GM23338 (cell line): ENCODE data around the gene SMIM12. TPM values are rescaled to one million over a fixed set of nuclear protein-coding genes. Genes with fewer than 3 reads are reported as not detected.
"Not testable (repeated sequence)": the region's sequence is repeated elsewhere in the genome, so short reads cannot be mapped to it uniquely, and the experiment has no call there.

Experiments used
- ATAC-seq: fragments of 200-7000 bp; cut with Tn5 transposase; 3 replicates; pipeline ENCODE4 v1.9.1; 2020
- DNase-seq: peaks from one replicate; pipeline ENCODE4 v3.0.0-alpha.2; 2015; ENCODE audit warnings: low spot score
- H2AFZ ChIP-seq: fragments of 200-600 bp; sonication (generic); 2 replicates; pipeline ENCODE4 v1.8.0; 2016; ENCODE audit warnings: antibody characterized with exemption, mild to moderate bottlenecking, moderate library complexity
- H3F3A ChIP-seq: fragments of 200-600 bp; sonication (generic); replicated peaks from 2 replicates; pipeline ENCODE4 v1.8.0; 2017; ENCODE audit warnings: antibody characterized with exemption, mixed run types, low read depth
- H3K27ac ChIP-seq: fragments of 200-600 bp; sonication (generic); 2 replicates; pipeline ENCODE4 v1.6.1; 2016; ENCODE audit warnings: low read depth
- H3K27me3 ChIP-seq: fragments of 200-600 bp; sonication (generic); 2 replicates; pipeline ENCODE4 v1.8.0; 2016; ENCODE audit warnings: mild to moderate bottlenecking, mixed run types, moderate library complexity; ENCODE audit not compliant: insufficient read depth
- H3K36me3 ChIP-seq: fragments of 200-600 bp; sonication (generic); 2 replicates; pipeline ENCODE4 v1.8.0; 2016; ENCODE audit warnings: mild to moderate bottlenecking; ENCODE audit not compliant: insufficient read depth
- H3K4me1 ChIP-seq: fragments of 200-600 bp; sonication (generic); 2 replicates; pipeline ENCODE4 v1.8.0; 2016; ENCODE audit warnings: mild to moderate bottlenecking, moderate library complexity; ENCODE audit not compliant: insufficient read depth
- H3K4me2 ChIP-seq: fragments of 200-600 bp; sonication (generic); 2 replicates; pipeline ENCODE4 v1.7.1; 2017; ENCODE audit warnings: mixed run types
- H3K4me3 ChIP-seq: fragments of 200-600 bp; sonication (generic); 2 replicates; pipeline ENCODE4 v1.6.1; 2016; ENCODE audit warnings: mixed run types
- H3K79me2 ChIP-seq: fragments of 200-600 bp; sonication (generic); replicated peaks from 2 replicates; pipeline ENCODE4 v1.8.0; 2017; ENCODE audit warnings: mild to moderate bottlenecking; ENCODE audit not compliant: insufficient read depth
- H3K9me2 ChIP-seq: fragments of 200-600 bp; sonication (generic); 2 replicates; pipeline ENCODE4 v1.8.0; 2017; ENCODE audit not compliant: insufficient read depth
- H4K20me1 ChIP-seq: fragments of 200-600 bp; sonication (generic); replicated peaks from 2 replicates; pipeline ENCODE4 v1.8.0; 2017; ENCODE audit warnings: mild to moderate bottlenecking; ENCODE audit not compliant: insufficient read depth
- H3K27ac Mint-ChIP-seq: 2 replicates; pipeline ENCODE4 v1.8.0; 2020; ENCODE audit warnings: inconsistent platforms, mild to moderate bottlenecking, moderate library complexity, mixed read lengths
- H3K27me3 Mint-ChIP-seq: 3 replicates; pipeline ENCODE4 v1.8.0; 2022; ENCODE audit warnings: low read depth, mild to moderate bottlenecking, moderate library complexity, mixed read lengths, inconsistent platforms; ENCODE audit not compliant: insufficient read depth, poor library complexity
- H3K36me3 Mint-ChIP-seq: 3 replicates; pipeline ENCODE4 v1.8.0; 2021; ENCODE audit warnings: low read depth, mild to moderate bottlenecking, inconsistent platforms, moderate library complexity, mixed read lengths
- H3K4me1 Mint-ChIP-seq: 3 replicates; pipeline ENCODE4 v1.8.0; 2020; ENCODE audit warnings: mild to moderate bottlenecking, inconsistent platforms, mixed read lengths
- H3K4me3 Mint-ChIP-seq: 3 replicates; pipeline ENCODE4 v1.8.0; 2021; ENCODE audit warnings: moderate library complexity, mild to moderate bottlenecking, inconsistent platforms, mixed read lengths
- H3K9me3 Mint-ChIP-seq: 3 replicates; pipeline ENCODE4 v1.8.0; 2020; ENCODE audit warnings: moderate library complexity, mild to moderate bottlenecking, inconsistent platforms, mixed read lengths
- CREB1 ChIP-seq: fragments of 250-450 bp; sonication (Bioruptor Pico); IDR thresholded peaks from 2 replicates; pipeline ENCODE4 v1.5.0; 2020; ENCODE audit warnings: low read depth, mild to moderate bottlenecking, moderate library complexity
- ETS1 ChIP-seq: IDR thresholded peaks from 2 replicates; pipeline ENCODE4 v1.6.1; 2016; ENCODE audit warnings: antibody characterized with exemption
- EZH2 ChIP-seq: fragments of 200-600 bp; sonication (generic); IDR thresholded peaks from one replicate; pipeline ENCODE4 v1.8.0; 2017; ENCODE audit warnings: antibody characterized with exemption, mild to moderate bottlenecking, low read depth; ENCODE audit not compliant: unreplicated experiment
- EZH2phosphoT487 ChIP-seq: fragments of 200-600 bp; sonication (generic); IDR thresholded peaks from one replicate; pipeline ENCODE4 v1.8.1; 2018; ENCODE audit warnings: antibody characterized with exemption; ENCODE audit not compliant: unreplicated experiment
- JUNB ChIP-seq: IDR thresholded peaks from one replicate; pipeline ENCODE4 v1.6.1; 2016; ENCODE audit warnings: antibody characterized with exemption; ENCODE audit not compliant: unreplicated experiment
- NANOG ChIP-seq: IDR thresholded peaks from 2 replicates; pipeline ENCODE4 v1.6.1; 2016; ENCODE audit warnings: antibody characterized with exemption, borderline replicate concordance
- POLR2AphosphoS5 ChIP-seq: IDR thresholded peaks from 2 replicates; pipeline ENCODE4 v1.6.1; 2016; ENCODE audit warnings: antibody characterized with exemption, low read depth
- STAT1 ChIP-seq: IDR thresholded peaks from one replicate; pipeline ENCODE4 v1.6.1; 2016; ENCODE audit warnings: antibody characterized with exemption; ENCODE audit not compliant: unreplicated experiment
- ZNF114 ChIP-seq: fragments of 250-450 bp; sonication (Bioruptor Pico); IDR thresholded peaks from 2 replicates; pipeline ENCODE4 v1.5.0; 2020; ENCODE audit warnings: mild to moderate bottlenecking, moderate library complexity
- ZNF331 ChIP-seq: fragments of 250-450 bp; sonication (Bioruptor Pico); IDR thresholded peaks from 2 replicates; pipeline ENCODE4 v1.5.0; 2020; ENCODE audit warnings: low read depth, mild to moderate bottlenecking, moderate library complexity
- polyA plus RNA-seq: library from polyadenylated mRNA; unstranded; fragments of >200 nt; fragmentation: Nextera tagmentation; extraction: Ambion mirVana; gene quantifications from 2 replicates; pipeline ENCODE4 v1.2.1, GENCODE V29; 2016
- total RNA-seq: library from RNA; depleted of rRNA; stranded (reverse); fragments of >200 nt; shearing (Covaris generic); gene quantifications from 2 replicates; pipeline ENCODE4 v1.2.3, GENCODE V29; 2014
- TF ChIP-seq, protein P1 (sequence below): IDR thresholded peaks from one replicate; pipeline ENCODE4 v1.6.1; 2018; ENCODE audit warnings: antibody characterized with exemption; ENCODE audit not compliant: unreplicated experiment

The SMIM12 gene
- total and polyA plus RNA-seq, 2 experiments from 2014 or later: 22.7 to 25.3 TPM

GRCh38 chr1:34816332-34816731, 43.2 kb downstream of the SMIM12 start:
- no peaks in the 10 kb centered on the region for H3K27me3 ChIP-seq
- no peaks in the 10 kb centered on the region for H3K36me3 ChIP-seq
- no peaks in the 10 kb centered on the region for H4K20me1 ChIP-seq
- no peak overlapping the region for H3K27ac ChIP-seq
- no peak for DNase-seq
- Mint-ChIP-seq H3K9me3 (no peaks in the 10 kb centered on the region), H3K36me3 (no peaks in the 10 kb centered on the region), H3K4me1 (peaks cover 2% of the 10 kb centered on the region; the same call in 1 of the 3 replicates), H3K27ac (no peak overlapping the region), H3K27me3 (peaks cover 5% of the 10 kb centered on the region), H3K4me3 (no peak overlapping the region)
- no peak for ATAC-seq
- H3K79me2 ChIP-seq: no peaks in the 10 kb centered on the region
- no peaks in the 10 kb centered on the region for H3K9me2 ChIP-seq
- no peak overlapping the region for H3K4me3 ChIP-seq
- TF ChIP-seq NANOG (no peak), POLR2AphosphoS5 (no peak), EZH2 (no peak), ZNF114 (CRISPR knock-in tag) (no peak), JUNB (no peak), ZNF331 (CRISPR knock-in tag) (no peak), CREB1 (CRISPR knock-in tag) (no peak)
- H2AFZ ChIP-seq: no peak overlapping the region
- no peak overlapping the region for H3K4me2 ChIP-seq
- no peaks in the 10 kb centered on the region for H3K4me1 ChIP-seq
- no peaks in the 10 kb centered on the region for H3F3A ChIP-seq

- not testable (repeated sequence) for H3K27me3 ChIP-seq, ATAC-seq, H3K36me3 ChIP-seq, H3K27ac ChIP-seq, H3K79me2 ChIP-seq, H3K4me3 Mint-ChIP-seq, H3K27ac Mint-ChIP-seq, H3K9me3 Mint-ChIP-seq, H3K27me3 Mint-ChIP-seq, H3K36me3 Mint-ChIP-seq, H3K4me1 Mint-ChIP-seq, H3K4me1 ChIP-seq, H3K4me2 ChIP-seq, DNase-seq, H3F3A ChIP-seq, H4K20me1 ChIP-seq, H2AFZ ChIP-seq, H3K9me2 ChIP-seq, H3K4me3 ChIP-seq
Measured at GRCh38 chr1:34810781-34811180, 48.8 kb downstream of the SMIM12 start.

- Mint-ChIP-seq H3K27me3 (peaks cover 2% of the 10 kb centered on the region), H3K36me3 (no peaks in the 10 kb centered on the region), H3K27ac (no peak overlapping the region), H3K4me3 (no peak overlapping the region; the same call in 2 of the 3 replicates), H3K4me1 (no peaks in the 10 kb centered on the region; the same call in 2 of the 3 replicates), H3K9me3 (no peaks in the 10 kb centered on the region)
- Histone ChIP-seq H3K79me2 (no peaks in the 10 kb centered on the region), H3K4me3 (no peak overlapping the region), H3K36me3 (no peaks in the 10 kb centered on the region), H3K4me2 (no peak overlapping the region), H3K27me3 (no peaks in the 10 kb centered on the region), H2AFZ (no peak overlapping the region), H3K4me1 (no peaks in the 10 kb centered on the region), H4K20me1 (no peaks in the 10 kb centered on the region), H3K9me2 (no peaks in the 10 kb centered on the region), H3K27ac (no peak overlapping the region), H3F3A (no peaks in the 10 kb centered on the region)
- ATAC-seq (no peak), DNase-seq (no peak)
- TF ChIP-seq, protein P1, sequence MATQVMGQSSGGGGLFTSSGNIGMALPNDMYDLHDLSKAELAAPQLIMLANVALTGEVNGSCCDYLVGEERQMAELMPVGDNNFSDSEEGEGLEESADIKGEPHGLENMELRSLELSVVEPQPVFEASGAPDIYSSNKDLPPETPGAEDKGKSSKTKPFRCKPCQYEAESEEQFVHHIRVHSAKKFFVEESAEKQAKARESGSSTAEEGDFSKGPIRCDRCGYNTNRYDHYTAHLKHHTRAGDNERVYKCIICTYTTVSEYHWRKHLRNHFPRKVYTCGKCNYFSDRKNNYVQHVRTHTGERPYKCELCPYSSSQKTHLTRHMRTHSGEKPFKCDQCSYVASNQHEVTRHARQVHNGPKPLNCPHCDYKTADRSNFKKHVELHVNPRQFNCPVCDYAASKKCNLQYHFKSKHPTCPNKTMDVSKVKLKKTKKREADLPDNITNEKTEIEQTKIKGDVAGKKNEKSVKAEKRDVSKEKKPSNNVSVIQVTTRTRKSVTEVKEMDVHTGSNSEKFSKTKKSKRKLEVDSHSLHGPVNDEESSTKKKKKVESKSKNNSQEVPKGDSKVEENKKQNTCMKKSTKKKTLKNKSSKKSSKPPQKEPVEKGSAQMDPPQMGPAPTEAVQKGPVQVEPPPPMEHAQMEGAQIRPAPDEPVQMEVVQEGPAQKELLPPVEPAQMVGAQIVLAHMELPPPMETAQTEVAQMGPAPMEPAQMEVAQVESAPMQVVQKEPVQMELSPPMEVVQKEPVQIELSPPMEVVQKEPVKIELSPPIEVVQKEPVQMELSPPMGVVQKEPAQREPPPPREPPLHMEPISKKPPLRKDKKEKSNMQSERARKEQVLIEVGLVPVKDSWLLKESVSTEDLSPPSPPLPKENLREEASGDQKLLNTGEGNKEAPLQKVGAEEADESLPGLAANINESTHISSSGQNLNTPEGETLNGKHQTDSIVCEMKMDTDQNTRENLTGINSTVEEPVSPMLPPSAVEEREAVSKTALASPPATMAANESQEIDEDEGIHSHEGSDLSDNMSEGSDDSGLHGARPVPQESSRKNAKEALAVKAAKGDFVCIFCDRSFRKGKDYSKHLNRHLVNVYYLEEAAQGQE: no peak
- no peak for TF ChIP-seq ETS1
- TF ChIP-seq ZNF114 (CRISPR knock-in tag): no peak
- no peak for TF ChIP-seq EZH2
- TF ChIP-seq EZH2phosphoT487: no peak
- no peak for TF ChIP-seq ZNF331 (CRISPR knock-in tag)
- no peak for TF ChIP-seq CREB1 (CRISPR knock-in tag)
- TF ChIP-seq STAT1: no peak
- no peak for TF ChIP-seq JUNB
Measured at GRCh38 chr1:34808051-34808810, 51.3 kb downstream of the SMIM12 start.
